Neural cell (in vitro differentiated cells): ENCODE data around the gene SDK1.

Source experiments
- EP300 ChIP-seq: fragments of 450-650 bp; conservative IDR thresholded peaks from 2 replicates; pipeline ENCODE4 v1.6.1; 2014; ENCODE audit warnings: antibody characterized with exemption, mild to moderate bottlenecking, moderate library complexity; ENCODE audit not compliant: poor library complexity, severe bottlenecking
- RAD21 ChIP-seq: fragments of 450-650 bp; conservative IDR thresholded peaks from 2 replicates; pipeline ENCODE4 v1.6.1; 2014; ENCODE audit warnings: antibody characterized with exemption, mild to moderate bottlenecking, moderate library complexity
- TF ChIP-seq, protein P1 (sequence below): fragments of 450-650 bp; IDR thresholded peaks from 2 replicates; pipeline ENCODE4 v1.5.1; 2014; ENCODE audit warnings: antibody characterized with exemption, mild to moderate bottlenecking, moderate library complexity; ENCODE audit not compliant: poor library complexity, severe bottlenecking
- TF ChIP-seq, protein P2 (sequence below): IDR thresholded peaks from 2 replicates; pipeline ENCODE4 v1.6.1; 2012; ENCODE audit warnings: borderline replicate concordance

DNA sequence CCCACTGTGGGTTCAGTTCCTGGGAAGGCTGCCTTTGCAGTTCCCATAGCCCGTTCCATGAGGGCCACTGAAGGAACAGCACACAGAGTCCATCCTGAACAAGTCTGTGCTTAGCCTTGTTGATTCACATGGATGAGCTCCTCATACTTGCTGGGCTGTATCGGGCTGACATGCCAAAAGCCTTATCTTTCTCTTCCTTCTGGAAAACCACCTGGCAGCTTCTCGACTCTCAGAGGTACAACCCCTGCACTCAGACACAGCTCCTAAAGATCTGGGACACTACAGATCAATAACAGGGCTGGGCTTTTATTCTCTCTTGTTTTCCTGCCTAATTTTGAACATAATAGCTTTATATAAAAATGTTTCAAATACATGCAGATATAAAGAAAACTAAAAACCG lies 667.2 kb downstream of the SDK1 start:
- TF ChIP-seq EP300 (no peak), RAD21 (no peak)
- TF ChIP-seq, protein P1, sequence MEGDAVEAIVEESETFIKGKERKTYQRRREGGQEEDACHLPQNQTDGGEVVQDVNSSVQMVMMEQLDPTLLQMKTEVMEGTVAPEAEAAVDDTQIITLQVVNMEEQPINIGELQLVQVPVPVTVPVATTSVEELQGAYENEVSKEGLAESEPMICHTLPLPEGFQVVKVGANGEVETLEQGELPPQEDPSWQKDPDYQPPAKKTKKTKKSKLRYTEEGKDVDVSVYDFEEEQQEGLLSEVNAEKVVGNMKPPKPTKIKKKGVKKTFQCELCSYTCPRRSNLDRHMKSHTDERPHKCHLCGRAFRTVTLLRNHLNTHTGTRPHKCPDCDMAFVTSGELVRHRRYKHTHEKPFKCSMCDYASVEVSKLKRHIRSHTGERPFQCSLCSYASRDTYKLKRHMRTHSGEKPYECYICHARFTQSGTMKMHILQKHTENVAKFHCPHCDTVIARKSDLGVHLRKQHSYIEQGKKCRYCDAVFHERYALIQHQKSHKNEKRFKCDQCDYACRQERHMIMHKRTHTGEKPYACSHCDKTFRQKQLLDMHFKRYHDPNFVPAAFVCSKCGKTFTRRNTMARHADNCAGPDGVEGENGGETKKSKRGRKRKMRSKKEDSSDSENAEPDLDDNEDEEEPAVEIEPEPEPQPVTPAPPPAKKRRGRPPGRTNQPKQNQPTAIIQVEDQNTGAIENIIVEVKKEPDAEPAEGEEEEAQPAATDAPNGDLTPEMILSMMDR: no peak
- TF ChIP-seq, protein P2, sequence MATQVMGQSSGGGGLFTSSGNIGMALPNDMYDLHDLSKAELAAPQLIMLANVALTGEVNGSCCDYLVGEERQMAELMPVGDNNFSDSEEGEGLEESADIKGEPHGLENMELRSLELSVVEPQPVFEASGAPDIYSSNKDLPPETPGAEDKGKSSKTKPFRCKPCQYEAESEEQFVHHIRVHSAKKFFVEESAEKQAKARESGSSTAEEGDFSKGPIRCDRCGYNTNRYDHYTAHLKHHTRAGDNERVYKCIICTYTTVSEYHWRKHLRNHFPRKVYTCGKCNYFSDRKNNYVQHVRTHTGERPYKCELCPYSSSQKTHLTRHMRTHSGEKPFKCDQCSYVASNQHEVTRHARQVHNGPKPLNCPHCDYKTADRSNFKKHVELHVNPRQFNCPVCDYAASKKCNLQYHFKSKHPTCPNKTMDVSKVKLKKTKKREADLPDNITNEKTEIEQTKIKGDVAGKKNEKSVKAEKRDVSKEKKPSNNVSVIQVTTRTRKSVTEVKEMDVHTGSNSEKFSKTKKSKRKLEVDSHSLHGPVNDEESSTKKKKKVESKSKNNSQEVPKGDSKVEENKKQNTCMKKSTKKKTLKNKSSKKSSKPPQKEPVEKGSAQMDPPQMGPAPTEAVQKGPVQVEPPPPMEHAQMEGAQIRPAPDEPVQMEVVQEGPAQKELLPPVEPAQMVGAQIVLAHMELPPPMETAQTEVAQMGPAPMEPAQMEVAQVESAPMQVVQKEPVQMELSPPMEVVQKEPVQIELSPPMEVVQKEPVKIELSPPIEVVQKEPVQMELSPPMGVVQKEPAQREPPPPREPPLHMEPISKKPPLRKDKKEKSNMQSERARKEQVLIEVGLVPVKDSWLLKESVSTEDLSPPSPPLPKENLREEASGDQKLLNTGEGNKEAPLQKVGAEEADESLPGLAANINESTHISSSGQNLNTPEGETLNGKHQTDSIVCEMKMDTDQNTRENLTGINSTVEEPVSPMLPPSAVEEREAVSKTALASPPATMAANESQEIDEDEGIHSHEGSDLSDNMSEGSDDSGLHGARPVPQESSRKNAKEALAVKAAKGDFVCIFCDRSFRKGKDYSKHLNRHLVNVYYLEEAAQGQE: no peak
